HCT116 (cell line): Measurements from ENCODE around the gene COX20. TPM values are rescaled to one million over a fixed set of nuclear protein-coding genes. Genes with fewer than 3 reads are reported as not detected.
A peak's percentile ranks its signal among the peaks of the same experiment; 100 is the strongest.

Experiments
- ATAC-seq: fragments of 200-7000 bp; cut with Tn5 transposase; 2 replicates; pipeline ENCODE4 v1.9.1; 2020; ENCODE audit warnings: mild to moderate bottlenecking, moderate library complexity
- BruUV-seq: library from RNA; stranded (reverse); fragments of 400-500 nt; replicated peaks from 2 replicates; lab custom pipeline; 2021; lab: Mats Ljungman, UMichigan
- CTCF ChIA-PET: fragments of 300-600 bp; sonication (Branson Sonifier 250); formaldehyde crosslinking; loops from one replicate; lab custom pipeline; 2021; ENCODE audit warnings: antibody characterized with exemption; lab: Charles Lee
- POLR2A ChIA-PET: fragments of 300-600, 350-600 bp; sonication (Branson Sonifier 250); formaldehyde crosslinking; loops from one replicate; lab custom pipeline; 2021; ENCODE audit warnings: antibody characterized with exemption; lab: Charles Lee
- RAD21 ChIA-PET, 2 experiments: fragments of 300-600 bp; sonication (Branson Sonifier 250); formaldehyde crosslinking; loops; one replicate each; lab custom pipeline; 2023; ENCODE audit warnings: low total read pairs in 2 of 2; ENCODE audit not compliant: uncharacterized antibody in 2 of 2, unreplicated experiment in 2 of 2, low non-redundant PET in 1 of 2; lab: Charles Lee
- DNase-seq: peaks from one replicate; pipeline ENCODE4 v3.0.0-alpha.2; 2010; ENCODE audit warnings: low read depth, low spot score
- H2AFZ ChIP-seq: fragments of 200-600 bp; shearing (Covaris generic), sonication (generic); 2 replicates; pipeline ENCODE4 v1.6.1; 2017; ENCODE audit warnings: low read depth, mixed run types, mixed read lengths, antibody characterized with exemption, low read length; ENCODE audit not compliant: poor library complexity, severe bottlenecking
- H3K27ac ChIP-seq: 2 replicates; pipeline ENCODE4 v1.5.1; 2012; ENCODE audit warnings: low read depth, low read length
- H3K27me3 ChIP-seq: fragments of 200-600 bp; sonication (generic); 2 replicates; pipeline ENCODE4 v1.6.1; 2016; ENCODE audit warnings: mixed run types, low read length, mixed read lengths; ENCODE audit not compliant: insufficient read depth
- H3K36me3 ChIP-seq, 2 experiments: fragments of 200-500 bp in 1 of 2; fragments of 200-600 bp in 1 of 2; sonication (Bioruptor generic) in 1 of 2; sonication (generic) in 1 of 2; 2 replicates each; pipeline versions ENCODE4 v1.5.1 to v1.6.1; 2014 to 2016; ENCODE audit warnings: low read length in 2 of 2, inconsistent platforms in 1 of 2, mixed read lengths in 1 of 2, mixed run types in 1 of 2; ENCODE audit not compliant: insufficient read depth in 2 of 2, control insufficient read depth in 1 of 2
- H3K4me1 ChIP-seq, 2 experiments: fragments of 200-600 bp in 1 of 2; sonication (generic) in 1 of 2; 2 replicates each; pipeline versions ENCODE4 v1.5.1 to v1.6.1; 2012 to 2017; ENCODE audit warnings: low read length in 2 of 2, inconsistent platforms in 1 of 2, mild to moderate bottlenecking in 1 of 2, mixed read lengths in 1 of 2, mixed run types in 1 of 2, moderate library complexity in 1 of 2; ENCODE audit not compliant: insufficient read depth in 2 of 2, control insufficient read depth in 1 of 2
- H3K4me2 ChIP-seq: fragments of 200-600 bp; sonication (generic); 2 replicates; pipeline ENCODE4 v1.6.1; 2017; ENCODE audit warnings: mixed run types, low read length, mixed read lengths
- H3K4me3 ChIP-seq, 2 experiments: fragments of 200-600 bp in 1 of 2; sonication (generic) in 1 of 2; replicated peaks in 1 of 2; 2 replicates each; pipeline ENCODE4 v1.5.1; 2011 to 2016; ENCODE audit warnings: low read length in 2 of 2, control low read depth in 1 of 2, low read depth in 1 of 2, mild to moderate bottlenecking in 1 of 2, mixed read lengths in 1 of 2, mixed run types in 1 of 2
- H3K79me2 ChIP-seq: fragments of 200-600 bp; sonication (generic); 2 replicates; pipeline ENCODE4 v1.6.1; 2017; ENCODE audit warnings: mild to moderate bottlenecking, mixed run types, low read length, moderate library complexity, mixed read lengths; ENCODE audit not compliant: insufficient read depth
- H3K9ac ChIP-seq: fragments of 200-600 bp; sonication (generic); 2 replicates; pipeline ENCODE4 v1.6.1; 2016; ENCODE audit warnings: low read length, mixed read lengths
- H3K9me2 ChIP-seq: fragments of 200-600 bp; sonication (generic), shearing (Covaris generic); 2 replicates; pipeline ENCODE4 v1.6.1; 2017; ENCODE audit warnings: mixed run types, mild to moderate bottlenecking, moderate library complexity; ENCODE audit not compliant: insufficient read depth
- H3K9me3 ChIP-seq, 2 experiments: fragments of 200-500 bp in 1 of 2; fragments of 200-600 bp in 1 of 2; sonication (Bioruptor generic) in 1 of 2; sonication (generic) in 1 of 2; 2 replicates each; pipeline ENCODE4 v1.6.1; 2014 to 2017; ENCODE audit warnings: low read length in 2 of 2, mixed read lengths in 2 of 2, inconsistent platforms in 1 of 2, low read depth in 1 of 2, mild to moderate bottlenecking in 1 of 2, mixed run types in 1 of 2, moderate library complexity in 1 of 2; ENCODE audit not compliant: control insufficient read depth in 1 of 2, insufficient read depth in 1 of 2
- H4K20me1 ChIP-seq: fragments of 200-600 bp; sonication (generic), shearing (Covaris generic); 2 replicates; pipeline ENCODE4 v1.6.1; 2017; ENCODE audit warnings: mixed run types, mild to moderate bottlenecking, moderate library complexity; ENCODE audit not compliant: insufficient read depth
- ATF3 ChIP-seq: IDR thresholded peaks from 2 replicates; pipeline ENCODE4 v1.6.1; 2012
- CBX3 ChIP-seq: IDR thresholded peaks from 2 replicates; pipeline ENCODE4 v1.6.1; 2012; ENCODE audit warnings: low read depth
- CEBPB ChIP-seq: IDR thresholded peaks from 2 replicates; pipeline ENCODE4 v1.6.1; 2012; ENCODE audit warnings: low read depth
- CTCF ChIP-seq, 3 experiments: fragments of 200-600 bp in 1 of 3; sonication (generic) in 1 of 3; IDR thresholded peaks in 2 of 3; conservative IDR thresholded peaks in 1 of 3; 2 replicates each; pipeline ENCODE4 v1.5.1; 2012 to 2017; ENCODE audit warnings: low read depth in 2 of 3, low read length in 2 of 3, antibody characterized with exemption in 1 of 3, borderline replicate concordance in 1 of 3, control low read depth in 1 of 3, mild to moderate bottlenecking in 1 of 3, mixed read lengths in 1 of 3, mixed run types in 1 of 3, moderate library complexity in 1 of 3; ENCODE audit not compliant: insufficient read depth in 1 of 3
- EGR1 ChIP-seq: IDR thresholded peaks from 2 replicates; pipeline ENCODE4 v1.6.1; 2012; ENCODE audit warnings: low read depth
- EZH2 ChIP-seq: fragments of 200-600 bp; sonication (generic); IDR thresholded peaks from 2 replicates; pipeline ENCODE4 v1.6.1; 2017; ENCODE audit warnings: antibody characterized with exemption, mixed run types
- FOSL1 ChIP-seq: IDR thresholded peaks from 2 replicates; pipeline ENCODE4 v1.6.1; 2012; ENCODE audit warnings: low read depth
- JUND ChIP-seq: IDR thresholded peaks from 2 replicates; pipeline ENCODE4 v1.6.1; 2012
- POLR2A ChIP-seq: IDR thresholded peaks from 2 replicates; pipeline ENCODE4 v1.7.0; 2011; ENCODE audit warnings: borderline replicate concordance; ENCODE audit not compliant: insufficient read depth, insufficient read length; ENCODE audit errors: extremely low read depth
- RAD21 ChIP-seq: IDR thresholded peaks from 2 replicates; pipeline ENCODE4 v1.6.1; 2012; ENCODE audit warnings: low read depth, mild to moderate bottlenecking
- SIN3A ChIP-seq: IDR thresholded peaks from 2 replicates; pipeline ENCODE4 v1.6.1; 2012; ENCODE audit warnings: low read depth
- SP1 ChIP-seq: IDR thresholded peaks from 2 replicates; pipeline ENCODE4 v1.6.1; 2012; ENCODE audit warnings: low read depth
- SRF ChIP-seq: IDR thresholded peaks from 2 replicates; pipeline ENCODE4 v1.6.1; 2012; ENCODE audit warnings: low read depth
- TCF7L2 ChIP-seq: IDR thresholded peaks from 2 replicates; pipeline ENCODE4 v1.7.0; 2011; ENCODE audit warnings: borderline replicate concordance, inconsistent platforms; ENCODE audit not compliant: insufficient read depth, insufficient read length; ENCODE audit errors: extremely low read depth
- ZBTB33 ChIP-seq: IDR thresholded peaks from 2 replicates; pipeline ENCODE4 v1.6.1; 2011; ENCODE audit warnings: mild to moderate bottlenecking, low read length, moderate library complexity; ENCODE audit not compliant: insufficient replicate concordance; ENCODE audit errors: extremely low read depth
- ZFX ChIP-seq: fragments of 450-650 bp; IDR thresholded peaks from 2 replicates; pipeline ENCODE4 v1.6.1; 2017
- ZNF274 ChIP-seq: fragments of 200-500 bp; sonication (Bioruptor generic); IDR thresholded peaks from 2 replicates; pipeline ENCODE4 v1.6.1; 2014; ENCODE audit warnings: mild to moderate bottlenecking, low read depth, low read length, inconsistent platforms
- intact Hi-C: fragments of 100-400 bp; cut with micrococcal nuclease; formaldehyde crosslinking; loops from 2 replicates; pipeline ENCODE4 v1.10.0; 2022
- total RNA-seq: library from RNA; stranded (reverse); gene quantifications from one replicate; pipeline ENCODE4 v1.2.1, GENCODE V29; 2021; ENCODE audit not compliant: unreplicated experiment
- TF ChIP-seq, protein P1 (sequence below): IDR thresholded peaks from 2 replicates; pipeline ENCODE4 v1.6.1; 2012; ENCODE audit warnings: low read depth
- TF ChIP-seq, protein P2 (sequence below): IDR thresholded peaks from 2 replicates; pipeline ENCODE4 v1.6.1; 2012

Gene COX20
- total RNA-seq, 1 experiment from 2014 or later, result 48.1 TPM

DNA sequence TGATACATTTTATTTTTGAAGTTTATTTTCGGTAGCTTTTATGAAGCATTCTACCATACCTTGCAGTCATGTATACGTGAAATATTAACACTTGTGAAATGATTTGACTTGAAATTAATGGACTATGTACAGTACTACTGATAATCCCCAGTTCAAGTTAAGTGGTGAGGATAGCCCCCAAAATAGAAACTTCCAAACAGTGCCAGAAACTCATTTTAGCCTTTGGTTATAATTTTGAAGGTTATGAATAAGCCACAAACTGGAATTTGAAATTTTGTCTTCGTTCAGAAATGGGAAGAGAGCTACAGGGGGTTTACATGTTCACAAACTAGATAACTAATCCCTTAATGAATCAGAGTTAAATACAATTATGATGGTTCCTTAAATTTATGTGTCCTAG is 30.4 kb downstream of the COX20 start:
- peak overlapping the region; percentile 36 for H2AFZ ChIP-seq
- H3K9ac ChIP-seq, result no peak overlapping the region
- no peaks in the 10 kb centered on the region for H3K27me3 ChIP-seq
- peaks cover 34% of the 10 kb centered on the region for H3K79me2 ChIP-seq
- H3K4me1 ChIP-seq, result peaks cover 18 to 29% of the 10 kb centered on the region in 2 experiments
- H3K9me2 ChIP-seq, result no peaks in the 10 kb centered on the region
- H3K4me3 ChIP-seq, result no peak overlapping the region
- no peak overlapping the region; the same call in 1 of the 2 replicates for H3K27ac ChIP-seq
- TF ChIP-seq SP1, result no peak
- TF ChIP-seq ZBTB33, result no peak
- TF ChIP-seq SIN3A, result no peak
- no peak for TF ChIP-seq SRF
- TF ChIP-seq ZNF274, result no peak
- TF ChIP-seq CEBPB, result no peak
- TF ChIP-seq JUND, result no peak
- no peak for TF ChIP-seq CBX3
- TF ChIP-seq RAD21, result no peak
- no peak for TF ChIP-seq POLR2A
- no peak for TF ChIP-seq CTCF (IDR thresholded peaks at IDR 0.05 in 2 of 3, conservative IDR thresholded peaks at IDR 0.05 in 1 of 3; ENCODE audit: borderline replicate concordance in 1 of 3, insufficient read depth in 1 of 3, low read depth in 2 of 3, low read length in 2 of 3)
- no peak for TF ChIP-seq EGR1
- no peak for TF ChIP-seq FOSL1
- no peak for TF ChIP-seq ZFX
- TF ChIP-seq, protein P1, sequence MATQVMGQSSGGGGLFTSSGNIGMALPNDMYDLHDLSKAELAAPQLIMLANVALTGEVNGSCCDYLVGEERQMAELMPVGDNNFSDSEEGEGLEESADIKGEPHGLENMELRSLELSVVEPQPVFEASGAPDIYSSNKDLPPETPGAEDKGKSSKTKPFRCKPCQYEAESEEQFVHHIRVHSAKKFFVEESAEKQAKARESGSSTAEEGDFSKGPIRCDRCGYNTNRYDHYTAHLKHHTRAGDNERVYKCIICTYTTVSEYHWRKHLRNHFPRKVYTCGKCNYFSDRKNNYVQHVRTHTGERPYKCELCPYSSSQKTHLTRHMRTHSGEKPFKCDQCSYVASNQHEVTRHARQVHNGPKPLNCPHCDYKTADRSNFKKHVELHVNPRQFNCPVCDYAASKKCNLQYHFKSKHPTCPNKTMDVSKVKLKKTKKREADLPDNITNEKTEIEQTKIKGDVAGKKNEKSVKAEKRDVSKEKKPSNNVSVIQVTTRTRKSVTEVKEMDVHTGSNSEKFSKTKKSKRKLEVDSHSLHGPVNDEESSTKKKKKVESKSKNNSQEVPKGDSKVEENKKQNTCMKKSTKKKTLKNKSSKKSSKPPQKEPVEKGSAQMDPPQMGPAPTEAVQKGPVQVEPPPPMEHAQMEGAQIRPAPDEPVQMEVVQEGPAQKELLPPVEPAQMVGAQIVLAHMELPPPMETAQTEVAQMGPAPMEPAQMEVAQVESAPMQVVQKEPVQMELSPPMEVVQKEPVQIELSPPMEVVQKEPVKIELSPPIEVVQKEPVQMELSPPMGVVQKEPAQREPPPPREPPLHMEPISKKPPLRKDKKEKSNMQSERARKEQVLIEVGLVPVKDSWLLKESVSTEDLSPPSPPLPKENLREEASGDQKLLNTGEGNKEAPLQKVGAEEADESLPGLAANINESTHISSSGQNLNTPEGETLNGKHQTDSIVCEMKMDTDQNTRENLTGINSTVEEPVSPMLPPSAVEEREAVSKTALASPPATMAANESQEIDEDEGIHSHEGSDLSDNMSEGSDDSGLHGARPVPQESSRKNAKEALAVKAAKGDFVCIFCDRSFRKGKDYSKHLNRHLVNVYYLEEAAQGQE, result no peak
- no peak for TF ChIP-seq TCF7L2
- no peak for TF ChIP-seq ATF3
- TF ChIP-seq, protein P2, sequence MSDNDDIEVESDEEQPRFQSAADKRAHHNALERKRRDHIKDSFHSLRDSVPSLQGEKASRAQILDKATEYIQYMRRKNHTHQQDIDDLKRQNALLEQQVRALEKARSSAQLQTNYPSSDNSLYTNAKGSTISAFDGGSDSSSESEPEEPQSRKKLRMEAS, result no peak
- TF ChIP-seq EZH2, result no peak
- TF ChIP-seq, all 23 proteins: peak for 0
- RAD21 ChIA-PET, result no interaction called here
- CTCF ChIA-PET, result no interaction called here
- DNase-seq, result no peak
- Histone ChIP-seq H3K9me3 (no peaks in the 10 kb centered on the region), H4K20me1 (peaks cover 20% of the 10 kb centered on the region), H3K36me3 (peaks cover 15 to 19% of the 10 kb centered on the region in 2 experiments), H3K4me2 (no peak overlapping the region; the same call in 1 of the 2 replicates)
- ATAC-seq, result no peak
- POLR2A ChIA-PET, result interaction anchor here (0.6 to 1.6 kb wide), 3 partner anchors 103 to 1607 kb away, joined by 3 to 4 read pairs (median 3); a partner anchor contains a TSS
- BruUV-seq, result no TSS peak
- intact Hi-C loops, result loop anchor here (1.0 kb wide), 1 partner anchor 104 kb away; no protein-coding TSS in a partner anchor
